ENCODE data around the gene PPP2R5B. TPM values are rescaled to one million over a fixed set of nuclear protein-coding genes. Genes with fewer than 3 reads are reported as not detected.

Gene PPP2R5B
- total RNA-seq, 1 donor from 2014 or later: 26.9 TPM

DNA sequence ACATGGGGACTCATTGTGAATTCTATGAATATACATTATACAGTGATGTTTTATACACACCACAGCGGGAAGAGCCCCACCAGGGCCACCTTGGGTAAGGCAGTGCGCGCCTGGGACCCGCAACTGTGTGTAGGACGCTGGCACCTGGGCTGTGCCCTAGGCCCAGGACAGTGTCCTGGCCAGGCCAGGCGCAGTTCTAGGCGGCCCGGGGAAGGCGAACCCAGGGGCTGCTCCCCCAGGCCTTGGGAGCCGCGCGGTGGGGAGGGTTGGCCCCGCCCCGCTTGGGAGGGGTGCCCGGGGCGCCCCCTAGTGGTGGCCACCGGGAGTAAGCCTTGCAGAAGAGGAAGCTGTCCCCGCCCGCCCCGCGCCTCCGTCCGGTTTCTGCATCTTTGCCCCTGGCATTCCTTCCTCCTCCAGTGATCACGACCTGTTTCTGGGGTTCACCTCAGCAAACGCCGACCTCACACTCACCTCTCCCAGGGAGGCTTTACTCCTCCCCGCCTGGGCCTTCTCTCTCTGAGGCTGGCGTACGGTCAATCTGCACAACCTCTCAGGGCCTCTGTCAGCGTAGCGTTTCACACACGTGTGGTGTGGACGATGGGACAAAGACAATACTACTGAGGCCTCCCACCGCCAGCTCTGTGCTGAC lies 36.6 kb upstream of the PPP2R5B start:
- Histone ChIP-seq H3K27me3 (ENCODE audit: control insufficient read depth, insufficient read depth, low read length) (no peaks in the 10 kb centered on the region), H3K36me3 (ENCODE audit: control insufficient read depth, insufficient read depth, low read length) (no peaks in the 10 kb centered on the region), H3K4me3 (ENCODE audit: low read depth, low read length) (no peak overlapping the region)
- no peak for DNase-seq (ENCODE audit: low read depth)
- TF ChIP-seq, protein P1, sequence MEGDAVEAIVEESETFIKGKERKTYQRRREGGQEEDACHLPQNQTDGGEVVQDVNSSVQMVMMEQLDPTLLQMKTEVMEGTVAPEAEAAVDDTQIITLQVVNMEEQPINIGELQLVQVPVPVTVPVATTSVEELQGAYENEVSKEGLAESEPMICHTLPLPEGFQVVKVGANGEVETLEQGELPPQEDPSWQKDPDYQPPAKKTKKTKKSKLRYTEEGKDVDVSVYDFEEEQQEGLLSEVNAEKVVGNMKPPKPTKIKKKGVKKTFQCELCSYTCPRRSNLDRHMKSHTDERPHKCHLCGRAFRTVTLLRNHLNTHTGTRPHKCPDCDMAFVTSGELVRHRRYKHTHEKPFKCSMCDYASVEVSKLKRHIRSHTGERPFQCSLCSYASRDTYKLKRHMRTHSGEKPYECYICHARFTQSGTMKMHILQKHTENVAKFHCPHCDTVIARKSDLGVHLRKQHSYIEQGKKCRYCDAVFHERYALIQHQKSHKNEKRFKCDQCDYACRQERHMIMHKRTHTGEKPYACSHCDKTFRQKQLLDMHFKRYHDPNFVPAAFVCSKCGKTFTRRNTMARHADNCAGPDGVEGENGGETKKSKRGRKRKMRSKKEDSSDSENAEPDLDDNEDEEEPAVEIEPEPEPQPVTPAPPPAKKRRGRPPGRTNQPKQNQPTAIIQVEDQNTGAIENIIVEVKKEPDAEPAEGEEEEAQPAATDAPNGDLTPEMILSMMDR (IDR thresholded peaks at IDR 0.05; ENCODE audit: insufficient read depth, low read length, poor library complexity, severe bottlenecking): peak; percentile 96

DNA sequence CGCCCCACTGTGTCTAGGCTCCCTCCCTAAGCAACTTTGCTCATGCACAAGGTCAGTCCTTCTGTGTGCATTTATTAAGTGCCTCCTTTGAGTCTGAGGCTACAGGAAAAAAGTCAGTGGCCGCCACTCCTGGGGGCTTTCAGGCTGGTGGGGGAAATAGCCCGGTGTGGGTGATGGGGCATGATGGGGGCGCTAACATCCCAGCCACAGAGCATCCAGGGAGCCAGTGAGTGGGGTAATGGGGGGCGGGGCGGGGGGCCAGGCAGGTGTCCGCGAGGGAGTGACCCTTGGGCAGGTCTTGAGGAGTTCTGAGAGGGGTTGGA lies 36.1 kb upstream of the PPP2R5B start:
- Histone ChIP-seq H3K27me3 (ENCODE audit: control insufficient read depth, insufficient read depth, low read length) (no peaks in the 10 kb centered on the region), H3K4me3 (ENCODE audit: low read depth, low read length) (no peak overlapping the region), H3K36me3 (ENCODE audit: control insufficient read depth, insufficient read depth, low read length) (no peaks in the 10 kb centered on the region)
- no peak for DNase-seq (ENCODE audit: low read depth)
- TF ChIP-seq, protein P1 (IDR thresholded peaks at IDR 0.05; ENCODE audit: insufficient read depth, low read length, poor library complexity, severe bottlenecking): no peak

DNA sequence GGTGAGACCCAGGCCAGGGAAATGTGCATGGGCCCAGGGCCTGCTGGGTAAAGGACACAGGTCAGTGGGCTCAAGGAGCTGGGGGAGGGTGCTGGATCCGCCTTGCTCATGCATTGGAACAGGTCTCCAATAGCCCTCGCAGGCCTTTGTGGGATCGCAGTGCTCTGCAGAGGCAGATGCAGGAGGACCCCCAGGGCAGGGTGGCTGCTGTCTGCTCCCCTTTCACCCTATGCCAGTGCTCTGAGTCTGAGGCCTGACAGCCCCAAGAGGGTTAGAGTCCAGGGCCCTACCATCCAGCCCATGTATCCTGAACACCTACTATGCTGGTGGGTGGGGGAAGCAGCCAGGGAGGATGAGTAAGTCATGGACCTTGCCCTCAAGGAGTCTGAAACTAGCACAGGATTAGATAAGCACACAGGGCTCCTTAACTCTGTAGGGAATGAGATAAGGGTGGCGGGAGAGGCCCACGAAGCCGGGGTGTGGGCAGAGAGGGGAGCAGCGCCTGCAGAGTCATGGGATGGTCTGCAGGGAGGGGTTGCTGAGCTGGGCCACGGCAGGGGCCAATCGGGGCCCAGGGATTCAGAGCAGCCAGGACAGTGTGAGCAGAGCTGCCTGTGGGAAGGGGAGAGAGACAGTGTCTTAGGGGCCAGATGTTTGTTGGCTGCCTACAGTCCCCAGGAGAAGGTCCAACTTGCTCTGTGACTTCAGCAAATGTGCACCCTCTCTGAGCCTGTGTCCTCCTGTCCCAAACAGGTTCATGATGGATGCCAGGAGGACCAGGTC lies 35.6 kb upstream of the PPP2R5B start:
- DNase-seq (ENCODE audit: low read depth): no peak
- no peak overlapping the region for H3K4me3 ChIP-seq (ENCODE audit: low read depth, low read length)
- H3K27me3 ChIP-seq (ENCODE audit: control insufficient read depth, insufficient read depth, low read length): no peaks in the 10 kb centered on the region
- H3K36me3 ChIP-seq (ENCODE audit: control insufficient read depth, insufficient read depth, low read length): no peaks in the 10 kb centered on the region
- TF ChIP-seq, protein P1 (IDR thresholded peaks at IDR 0.05; ENCODE audit: insufficient read depth, low read length, poor library complexity, severe bottlenecking): no peak

DNA sequence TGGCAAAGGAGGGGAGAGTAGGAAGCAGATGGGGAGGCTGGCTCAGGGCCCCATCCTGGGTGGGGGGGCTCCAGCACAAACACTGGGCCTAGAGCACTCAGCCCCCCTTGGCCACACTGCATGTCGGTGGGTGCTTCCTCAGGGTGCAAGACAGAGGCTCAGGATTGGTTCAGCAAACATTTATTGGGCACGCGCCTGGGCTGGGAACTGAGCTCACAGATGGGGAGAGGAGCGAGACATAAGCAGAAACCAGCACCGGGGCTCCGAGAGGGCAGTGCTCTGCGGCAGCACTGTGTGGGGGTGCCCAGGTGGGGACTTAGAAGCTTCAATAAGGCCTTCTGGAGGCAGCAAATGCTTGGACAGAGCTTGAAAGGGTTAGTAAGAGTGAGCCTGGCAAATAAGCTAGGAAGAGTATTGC lies 34.0 kb upstream of the PPP2R5B start:
- TF ChIP-seq, protein P1 (IDR thresholded peaks at IDR 0.05; ENCODE audit: insufficient read depth, low read length, poor library complexity, severe bottlenecking): no peak
- no peak overlapping the region for H3K4me3 ChIP-seq (ENCODE audit: low read depth, low read length)
- DNase-seq (ENCODE audit: low read depth): no peak
- no peaks in the 10 kb centered on the region for H3K36me3 ChIP-seq (ENCODE audit: control insufficient read depth, insufficient read depth, low read length)
- no peaks in the 10 kb centered on the region for H3K27me3 ChIP-seq (ENCODE audit: control insufficient read depth, insufficient read depth, low read length)

DNA sequence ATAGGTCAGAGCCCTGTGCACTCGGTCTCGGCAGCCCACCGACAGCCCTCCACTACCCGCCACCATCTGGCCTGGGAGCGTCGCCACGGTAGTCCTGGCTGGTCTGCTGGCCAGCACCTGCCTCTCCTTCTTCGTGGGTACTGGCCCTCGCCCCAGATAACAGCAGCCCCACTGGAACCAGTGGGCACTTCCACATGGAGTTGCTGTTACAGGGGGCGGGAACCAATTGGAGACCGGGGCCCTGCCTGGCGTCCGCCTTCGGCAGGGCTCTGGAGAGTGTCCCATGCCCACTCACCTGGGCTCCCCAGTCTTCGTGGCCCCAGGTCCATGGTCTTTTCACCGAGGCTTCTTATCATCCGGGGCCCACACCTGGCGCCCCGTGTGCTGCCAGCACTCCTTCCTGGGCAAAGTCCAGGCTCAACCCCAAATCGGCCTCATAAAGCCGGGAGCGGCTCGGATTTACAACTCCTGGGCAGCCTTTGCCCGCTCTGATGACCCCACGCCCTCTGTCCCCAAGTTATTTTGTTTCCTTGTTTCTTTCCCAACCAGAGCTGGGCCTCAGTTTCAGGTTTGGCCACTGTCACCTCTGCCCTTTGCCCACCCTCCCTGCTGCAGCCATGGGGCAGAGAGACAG lies 33.2 kb upstream of the PPP2R5B start:
- Histone ChIP-seq H3K4me3 (ENCODE audit: low read depth, low read length) (no peak overlapping the region), H3K36me3 (ENCODE audit: control insufficient read depth, insufficient read depth, low read length) (no peaks in the 10 kb centered on the region), H3K27me3 (ENCODE audit: control insufficient read depth, insufficient read depth, low read length) (no peaks in the 10 kb centered on the region)
- DNase-seq (ENCODE audit: low read depth): no peak
- TF ChIP-seq, protein P1 (IDR thresholded peaks at IDR 0.05; ENCODE audit: insufficient read depth, low read length, poor library complexity, severe bottlenecking): no peak
